Gastrocnemius medialis (tissue), 4 donors: ENCODE measurements around the gene NID1.

Experiments used
- POLR2A ChIP-seq, 2 donors: fragments of 450-650 bp; IDR thresholded peaks; one replicate each; pipeline ENCODE4 v1.6.1; 2017; ENCODE audit warnings: antibody characterized with exemption in 2 of 2, mild to moderate bottlenecking in 2 of 2, moderate library complexity in 2 of 2
- TF ChIP-seq, protein P1 (sequence below), 5 experiments: fragments of 450-650 bp in 3 of 5; fragments of 200-600 bp in 2 of 5; sonication (generic) in 2 of 5; IDR thresholded peaks in 4 of 5; conservative IDR thresholded peaks in 1 of 5; 1 replicate in 4 of 5; 2 replicates in 1 of 5; pipeline ENCODE4 v1.5.1; 2016 to 2019; ENCODE audit warnings: antibody characterized with exemption in 5 of 5, mild to moderate bottlenecking in 3 of 5, moderate library complexity in 3 of 5

GRCh38 chr1:235933766-235934116 is 131.1 kb downstream of the NID1 start:
- TF ChIP-seq, protein P1, sequence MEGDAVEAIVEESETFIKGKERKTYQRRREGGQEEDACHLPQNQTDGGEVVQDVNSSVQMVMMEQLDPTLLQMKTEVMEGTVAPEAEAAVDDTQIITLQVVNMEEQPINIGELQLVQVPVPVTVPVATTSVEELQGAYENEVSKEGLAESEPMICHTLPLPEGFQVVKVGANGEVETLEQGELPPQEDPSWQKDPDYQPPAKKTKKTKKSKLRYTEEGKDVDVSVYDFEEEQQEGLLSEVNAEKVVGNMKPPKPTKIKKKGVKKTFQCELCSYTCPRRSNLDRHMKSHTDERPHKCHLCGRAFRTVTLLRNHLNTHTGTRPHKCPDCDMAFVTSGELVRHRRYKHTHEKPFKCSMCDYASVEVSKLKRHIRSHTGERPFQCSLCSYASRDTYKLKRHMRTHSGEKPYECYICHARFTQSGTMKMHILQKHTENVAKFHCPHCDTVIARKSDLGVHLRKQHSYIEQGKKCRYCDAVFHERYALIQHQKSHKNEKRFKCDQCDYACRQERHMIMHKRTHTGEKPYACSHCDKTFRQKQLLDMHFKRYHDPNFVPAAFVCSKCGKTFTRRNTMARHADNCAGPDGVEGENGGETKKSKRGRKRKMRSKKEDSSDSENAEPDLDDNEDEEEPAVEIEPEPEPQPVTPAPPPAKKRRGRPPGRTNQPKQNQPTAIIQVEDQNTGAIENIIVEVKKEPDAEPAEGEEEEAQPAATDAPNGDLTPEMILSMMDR (IDR thresholded peaks at IDR 0.05 in 4 of 5, conservative IDR thresholded peaks at IDR 0.05 in 1 of 5) = no peak
- no peak for TF ChIP-seq POLR2A (IDR thresholded peaks at IDR 0.05)
